Loucy (cell line): ENCODE results near the gene PDE4C.

Experiments
- CTCF ChIP-seq: fragments of 200-600 bp; sonication (generic); conservative IDR thresholded peaks from 2 replicates; pipeline ENCODE4 v1.5.1; 2014; ENCODE audit warnings: mild to moderate bottlenecking, antibody characterized with exemption, low read length
- EZH2phosphoT487 ChIP-seq: fragments of 200-600 bp; IDR thresholded peaks from 2 replicates; pipeline ENCODE4 v1.6.1; 2018; ENCODE audit warnings: antibody characterized with exemption, mild to moderate bottlenecking, moderate library complexity, borderline replicate concordance

GRCh38 chr19:18234194-18234593 lies 8.0 kb upstream of the PDE4C start:
- TF ChIP-seq CTCF (no peak), EZH2phosphoT487 (no peak)
